ENCODE data around the gene MAGI1. TPM values are rescaled to one million over a fixed set of nuclear protein-coding genes. Genes with fewer than 3 reads are reported as not detected.
"Not testable (repeated sequence)": the region's sequence is repeated elsewhere in the genome, so short reads cannot be mapped to it uniquely, and the experiment has no call there.

The MAGI1 gene
- total RNA-seq, 4 donors from 2014 or later: 42.4 to 71.6 (median 50.2) TPM

GRCh38 chr3:65617209-65617608, 421.5 kb downstream of the MAGI1 start:
- intact Hi-C loops (cut with DNase I; ENCODE audit: low total_unique reads): no loop called here
- 52 to 57% methylated on average over 4 of the region's 4 CpGs for WGBS, 2 donors
- no peak overlapping the region for H3K4me3 ChIP-seq (ENCODE audit: low read depth, poor library complexity, severe bottlenecking)
- TF ChIP-seq POLR2A (IDR thresholded peaks at IDR 0.05) (no peak), CTCF (IDR thresholded peaks at IDR 0.05) (no peak)
- no peak for DNase-seq (ENCODE audit: low spot score in 2 of 2)

- 94 to 96% methylated on average over 1 of the region's 1 CpG for WGBS, 2 donors
- intact Hi-C loops (cut with DNase I; ENCODE audit: low total_unique reads): no loop called here
- no peak overlapping the region for H3K4me3 ChIP-seq (ENCODE audit: low read depth, poor library complexity, severe bottlenecking)
- DNase-seq (ENCODE audit: low spot score in 2 of 2): no peak
- no peak for TF ChIP-seq POLR2A (IDR thresholded peaks at IDR 0.05)
- TF ChIP-seq CTCF (IDR thresholded peaks at IDR 0.05): no peak
These were observed 422.2 kb downstream of the MAGI1 start for GRCh38 chr3:65616563-65616962.

- no peak overlapping the region for H3K4me3 ChIP-seq (ENCODE audit: low read depth, poor library complexity, severe bottlenecking)
- WGBS, 2 donors: 90 to 91% methylated on average over 4 of the region's 4 CpGs
- intact Hi-C loops (cut with DNase I; ENCODE audit: low total_unique reads): no loop called here
- DNase-seq (ENCODE audit: low spot score in 2 of 2): no peak
- no peak for TF ChIP-seq POLR2A (IDR thresholded peaks at IDR 0.05)
These were observed 423.4 kb downstream of the MAGI1 start for GRCh38 chr3:65615329-65615728.

GRCh38 chr3:65614585-65614984, 424.1 kb downstream of the MAGI1 start:
- no peak for DNase-seq (ENCODE audit: low spot score in 2 of 2)
- no peak overlapping the region for H3K4me3 ChIP-seq (ENCODE audit: low read depth, poor library complexity, severe bottlenecking)
- no peak for TF ChIP-seq CTCF (IDR thresholded peaks at IDR 0.05)
- TF ChIP-seq POLR2A (IDR thresholded peaks at IDR 0.05): no peak
- intact Hi-C loops (cut with DNase I; ENCODE audit: low total_unique reads): no loop called here
- 72 to 89% methylated on average over 2 of the region's 2 CpGs for WGBS, 2 donors

GRCh38 chr3:65607965-65608460, 430.7 kb downstream of the MAGI1 start:
- intact Hi-C loops (cut with DNase I; ENCODE audit: low total_unique reads): not testable (repeated sequence)
- 92% methylated on average over 8 of the region's 8 CpGs for WGBS, 2 donors

GRCh38 chr3:65607101-65607500, 431.6 kb downstream of the MAGI1 start:
- TF ChIP-seq CTCF (IDR thresholded peaks at IDR 0.05): no peak
- TF ChIP-seq POLR2A (IDR thresholded peaks at IDR 0.05): no peak
- no peak for DNase-seq (ENCODE audit: low spot score in 2 of 2)
- intact Hi-C loops (cut with DNase I; ENCODE audit: low total_unique reads): no loop called here
- H3K4me3 ChIP-seq (ENCODE audit: low read depth, poor library complexity, severe bottlenecking): no peak overlapping the region

More at GRCh38 chr3:65607965-65608460, 430.7 kb downstream of the MAGI1 start:
- not testable (repeated sequence) for DNase-seq (ENCODE audit: low spot score in 2 of 2); H3K4me3 ChIP-seq (ENCODE audit: low read depth, poor library complexity, severe bottlenecking)

- intact Hi-C loops (cut with DNase I; ENCODE audit: low total_unique reads): no loop called here
- TF ChIP-seq CTCF (IDR thresholded peaks at IDR 0.05): no peak
- WGBS, 2 donors: 60 to 67% methylated on average over 5 of the region's 5 CpGs
- no peak for DNase-seq (ENCODE audit: low spot score in 2 of 2)
- no peak overlapping the region for H3K4me3 ChIP-seq (ENCODE audit: low read depth, poor library complexity, severe bottlenecking)
These were observed 432.8 kb downstream of the MAGI1 start for GRCh38 chr3:65605876-65606432.

Data from lower leg skin (tissue), 4 donors.